GM12874 (cell line): ENCODE measurements around the gene LENG9.

ENCODE experiments used
- TF ChIP-seq, protein P1 (sequence below): IDR thresholded peaks from 2 replicates; pipeline ENCODE4 v1.5.1; 2011; ENCODE audit warnings: low read depth, mild to moderate bottlenecking, control low read depth, low read length, moderate library complexity; ENCODE audit not compliant: insufficient read depth

The LENG9 gene

DNA sequence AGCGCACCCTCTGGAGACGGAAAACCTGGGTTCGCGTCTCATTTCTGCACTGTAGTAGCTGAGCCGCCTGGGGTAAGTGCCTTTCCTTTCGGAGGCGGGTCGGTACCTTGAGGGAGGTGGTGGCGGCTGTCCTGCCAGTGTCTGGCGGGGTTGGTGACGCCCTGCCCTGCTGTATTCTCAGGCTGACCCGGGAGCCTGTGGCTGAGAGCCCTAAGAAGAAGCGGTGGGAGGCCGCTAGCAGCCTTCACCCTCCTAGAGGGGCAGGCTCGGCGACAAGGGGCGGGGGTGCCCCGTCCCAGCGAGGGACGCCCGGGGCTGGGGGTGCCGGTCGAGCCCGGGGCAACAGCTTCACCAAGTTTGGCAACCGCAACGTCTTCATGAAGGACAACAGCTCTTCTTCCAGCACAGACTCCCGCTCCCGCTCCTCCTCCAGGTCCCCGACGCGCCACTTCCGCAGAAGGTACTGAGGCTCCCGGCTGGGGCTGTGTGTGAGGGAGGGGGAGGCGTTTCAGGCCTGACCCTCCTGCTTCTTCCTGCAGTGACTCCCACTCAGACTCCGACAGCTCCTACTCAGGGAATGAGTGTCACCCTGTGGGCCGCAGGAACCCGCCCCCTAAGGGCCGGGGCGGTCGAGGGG lies 7.7 kb downstream of the LENG9 start:
- TF ChIP-seq, protein P1, sequence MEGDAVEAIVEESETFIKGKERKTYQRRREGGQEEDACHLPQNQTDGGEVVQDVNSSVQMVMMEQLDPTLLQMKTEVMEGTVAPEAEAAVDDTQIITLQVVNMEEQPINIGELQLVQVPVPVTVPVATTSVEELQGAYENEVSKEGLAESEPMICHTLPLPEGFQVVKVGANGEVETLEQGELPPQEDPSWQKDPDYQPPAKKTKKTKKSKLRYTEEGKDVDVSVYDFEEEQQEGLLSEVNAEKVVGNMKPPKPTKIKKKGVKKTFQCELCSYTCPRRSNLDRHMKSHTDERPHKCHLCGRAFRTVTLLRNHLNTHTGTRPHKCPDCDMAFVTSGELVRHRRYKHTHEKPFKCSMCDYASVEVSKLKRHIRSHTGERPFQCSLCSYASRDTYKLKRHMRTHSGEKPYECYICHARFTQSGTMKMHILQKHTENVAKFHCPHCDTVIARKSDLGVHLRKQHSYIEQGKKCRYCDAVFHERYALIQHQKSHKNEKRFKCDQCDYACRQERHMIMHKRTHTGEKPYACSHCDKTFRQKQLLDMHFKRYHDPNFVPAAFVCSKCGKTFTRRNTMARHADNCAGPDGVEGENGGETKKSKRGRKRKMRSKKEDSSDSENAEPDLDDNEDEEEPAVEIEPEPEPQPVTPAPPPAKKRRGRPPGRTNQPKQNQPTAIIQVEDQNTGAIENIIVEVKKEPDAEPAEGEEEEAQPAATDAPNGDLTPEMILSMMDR = no peak

DNA sequence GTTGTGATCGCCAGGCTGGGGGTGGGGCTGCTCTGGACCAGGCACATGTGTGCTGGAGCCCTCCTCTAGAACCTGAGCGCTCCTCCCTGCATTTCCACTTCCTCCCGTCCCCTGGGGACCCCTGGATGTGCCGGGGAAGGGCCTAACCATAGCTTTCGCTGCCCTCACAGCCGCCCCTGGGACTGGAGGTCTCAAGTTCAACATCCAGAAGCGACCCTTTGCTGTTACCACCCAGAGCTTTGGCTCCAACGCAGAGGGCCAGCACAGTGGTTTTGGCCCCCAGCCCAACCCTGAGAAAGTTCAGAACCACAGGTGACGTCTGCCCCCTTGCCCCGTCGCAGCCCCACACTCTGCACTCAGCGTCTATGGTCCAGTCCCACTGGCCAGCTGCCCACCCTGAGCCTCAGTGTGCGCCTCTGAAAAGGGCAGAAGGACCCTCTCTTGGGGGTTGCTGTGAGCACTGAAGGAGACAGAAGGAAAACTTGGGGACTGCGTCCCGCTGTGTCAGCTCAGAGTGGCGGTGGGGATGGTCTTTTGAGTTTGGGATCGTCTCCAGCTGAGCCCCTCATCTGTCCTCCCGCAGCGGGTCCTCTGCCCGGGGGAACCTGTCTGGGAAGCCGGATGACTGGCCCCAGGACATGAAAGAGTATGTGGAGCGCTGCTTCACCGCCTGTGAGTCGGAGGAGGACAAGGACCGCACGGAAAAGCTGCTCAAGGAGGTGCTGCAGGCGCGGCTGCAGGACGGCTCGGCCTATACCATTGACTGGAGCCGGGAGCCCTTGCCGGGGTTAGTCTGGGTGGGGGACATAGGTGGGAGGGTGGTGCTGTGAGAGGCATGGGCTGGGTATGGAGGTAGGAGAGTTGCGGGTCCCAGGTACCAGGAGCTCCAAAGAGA lies 8.6 kb downstream of the LENG9 start:
- TF ChIP-seq, protein P1 = no peak

DNA sequence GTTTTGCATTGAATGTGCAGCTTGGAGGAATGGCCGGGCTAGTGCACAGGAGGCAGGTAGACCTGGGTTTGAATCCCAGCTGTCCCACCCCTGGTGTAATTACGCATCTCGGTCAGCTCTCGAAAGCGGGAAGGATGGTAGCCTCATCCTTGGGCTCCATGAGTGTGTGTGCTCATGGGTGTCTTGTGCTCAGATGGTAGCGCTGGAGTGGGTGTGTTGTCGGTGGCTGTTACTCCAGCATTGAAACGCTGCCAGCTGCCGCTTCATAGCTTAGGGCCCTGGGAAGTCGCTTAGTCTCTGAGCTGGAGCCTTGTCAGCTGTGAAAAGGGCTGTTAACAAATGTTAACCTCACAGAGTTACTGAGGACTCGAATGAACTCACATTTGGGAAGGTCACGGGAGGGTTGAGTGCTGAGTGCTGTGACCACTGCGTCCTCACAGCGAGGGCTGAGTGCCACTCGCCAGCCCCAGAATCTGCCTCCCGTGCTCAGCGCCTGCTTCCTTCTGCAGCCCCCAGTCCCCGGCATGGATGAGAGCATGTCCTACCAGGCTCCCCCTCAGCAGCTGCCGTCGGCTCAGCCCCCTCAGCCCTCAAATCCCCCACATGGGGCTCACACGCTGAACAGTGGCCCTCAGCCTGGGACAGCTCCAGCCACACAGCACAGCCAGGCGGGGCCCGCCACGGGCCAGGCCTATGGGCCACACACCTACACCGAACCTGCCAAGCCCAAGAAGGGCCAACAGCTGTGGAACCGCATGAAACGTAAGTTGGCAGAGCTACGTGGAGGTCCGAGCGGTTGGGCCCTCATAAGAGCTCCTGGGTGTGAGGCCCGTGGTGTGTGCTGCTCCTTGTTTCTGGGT lies 9.4 kb downstream of the LENG9 start:
- TF ChIP-seq, protein P1 = no peak

DNA sequence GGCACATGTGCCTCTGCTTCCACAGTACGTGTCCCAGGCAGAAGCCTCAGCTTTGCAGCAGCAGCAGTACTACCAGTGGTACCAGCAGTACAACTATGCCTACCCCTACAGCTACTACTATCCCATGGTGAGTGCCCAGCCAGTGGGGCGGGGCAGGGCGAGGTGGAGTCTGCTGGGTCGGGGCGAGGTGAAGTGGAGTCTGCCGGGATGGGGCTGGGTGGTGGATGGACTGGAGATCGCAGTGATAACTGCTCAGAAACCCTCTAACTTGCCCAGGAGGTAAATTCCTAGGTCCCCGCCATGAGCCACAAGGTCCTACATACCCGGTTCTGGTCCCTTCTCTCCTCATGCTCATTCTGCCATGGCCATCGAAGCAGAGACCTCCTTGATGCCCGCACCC lies 11.0 kb downstream of the LENG9 start:
- TF ChIP-seq, protein P1 = no peak

DNA sequence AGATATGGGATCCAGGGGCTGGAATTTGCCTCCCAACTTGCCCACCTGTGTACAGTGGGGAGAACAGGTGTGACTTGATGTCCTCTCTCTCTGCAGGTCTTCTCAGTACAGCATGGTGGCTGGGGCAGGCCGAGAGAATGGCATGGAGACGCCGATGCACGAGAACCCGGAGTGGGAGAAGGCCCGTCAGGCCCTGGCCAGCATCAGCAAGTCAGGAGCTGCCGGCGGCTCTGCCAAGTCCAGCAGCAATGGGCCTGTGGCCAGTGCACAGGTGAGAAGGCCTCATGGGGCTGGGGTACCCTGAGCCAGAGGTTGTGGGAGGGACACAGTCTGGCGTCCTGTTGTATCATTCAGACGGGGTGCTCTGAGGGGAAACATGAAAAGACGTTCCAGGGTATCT lies 11.6 kb downstream of the LENG9 start:
- TF ChIP-seq, protein P1 = no peak

DNA sequence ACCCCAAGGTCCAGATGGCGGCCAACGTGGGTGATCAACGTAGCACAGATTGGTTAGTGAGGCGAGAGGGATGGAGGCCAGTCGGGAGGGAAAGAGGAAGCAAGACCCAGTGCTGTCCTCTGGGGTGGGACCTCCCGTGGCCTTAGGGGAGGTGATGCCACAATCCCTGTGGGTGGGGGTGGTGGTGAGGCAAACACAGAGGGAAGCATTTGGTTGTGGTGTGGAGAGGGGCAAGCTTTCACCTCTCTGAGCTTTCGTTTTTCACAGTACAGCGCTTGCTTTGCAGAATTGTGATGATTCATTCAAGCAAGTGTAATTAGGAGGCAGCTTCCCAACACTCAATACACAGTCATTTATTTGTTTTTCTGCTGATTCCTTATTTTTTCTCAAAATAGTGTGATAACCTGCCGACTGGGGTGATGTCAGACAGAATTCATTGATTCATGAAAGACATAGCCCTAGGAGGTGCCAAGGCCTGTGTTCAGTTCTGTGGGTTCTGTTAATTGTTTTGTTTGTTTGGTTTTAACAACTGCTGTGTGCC lies 12.2 kb downstream of the LENG9 start:
- TF ChIP-seq, protein P1 = no peak

DNA sequence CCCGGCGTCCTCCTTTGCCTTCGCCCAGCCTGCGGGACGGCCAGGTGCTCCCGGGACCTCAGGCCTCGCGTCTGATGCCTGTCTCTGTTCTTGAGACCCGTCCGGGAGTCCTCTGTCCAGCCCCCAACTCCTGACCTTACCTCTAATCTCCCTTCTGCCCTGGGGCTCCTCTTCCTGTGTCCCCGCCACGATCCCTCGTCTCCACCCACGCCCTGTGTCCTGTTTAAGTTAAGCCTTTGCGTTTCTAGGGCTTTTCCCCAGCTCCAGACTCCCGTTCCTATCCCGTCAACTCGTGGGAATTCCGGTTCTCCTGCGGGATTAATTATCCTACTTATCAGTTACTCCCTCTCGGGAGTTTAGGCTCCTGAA lies 13.9 kb downstream of the LENG9 start:
- TF ChIP-seq, protein P1 = no peak
